ENCODE results near the gene SAMD9L.
"Not testable (repeated sequence)": the region's sequence is repeated elsewhere in the genome, so short reads cannot be mapped to it uniquely, and the experiment has no call there.

Gene SAMD9L

DNA sequence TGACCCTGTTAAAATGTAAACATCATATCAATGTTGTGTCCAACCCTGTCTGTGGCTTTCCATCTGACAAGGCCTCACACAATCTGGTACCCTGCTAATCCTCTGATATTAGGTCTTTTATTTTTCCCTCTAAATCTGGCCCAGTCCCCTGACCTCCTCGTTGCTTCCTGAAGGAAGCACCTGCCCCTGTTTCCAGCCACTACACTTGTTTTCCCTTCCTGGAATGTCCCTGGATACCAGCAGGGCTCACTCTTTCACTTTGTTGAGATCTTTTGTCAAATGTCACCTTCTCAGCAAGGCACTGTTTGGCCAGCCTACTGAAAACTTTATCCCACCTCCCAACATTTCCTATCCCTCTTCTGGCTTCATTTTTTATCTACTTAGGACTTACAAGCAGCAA lies 2.1 kb downstream of the SAMD9L start:
- DNase-seq (ENCODE audit: low spot score), result no peak

GRCh38 chr7:93145354-93145753 lies 2.8 kb downstream of the SAMD9L start:
- DNase-seq (ENCODE audit: low spot score), result no peak

DNA sequence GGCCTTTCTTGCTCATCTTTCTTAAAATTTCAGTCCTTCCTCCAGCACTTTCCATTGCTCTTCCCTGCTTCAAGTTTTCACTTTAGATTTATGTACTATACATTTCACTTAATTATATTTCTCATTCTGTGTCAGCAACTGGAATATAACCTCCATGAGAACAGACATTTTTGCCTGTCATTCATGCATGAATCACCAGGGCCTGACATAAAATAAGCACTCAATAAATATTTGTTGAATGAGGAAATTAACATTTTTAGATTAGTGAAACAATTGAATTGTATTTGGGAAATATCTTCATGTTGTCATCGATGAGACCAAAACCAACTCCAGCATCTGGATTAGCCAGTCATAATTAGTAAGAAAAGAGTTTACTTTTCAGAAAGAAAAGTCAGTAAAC lies 6.1 kb downstream of the SAMD9L start:
- no peak for DNase-seq (ENCODE audit: low spot score)

GRCh38 chr7:93140582-93141191 lies 7.5 kb downstream of the SAMD9L start:
- DNase-seq (ENCODE audit: low spot score), result no peak

DNA sequence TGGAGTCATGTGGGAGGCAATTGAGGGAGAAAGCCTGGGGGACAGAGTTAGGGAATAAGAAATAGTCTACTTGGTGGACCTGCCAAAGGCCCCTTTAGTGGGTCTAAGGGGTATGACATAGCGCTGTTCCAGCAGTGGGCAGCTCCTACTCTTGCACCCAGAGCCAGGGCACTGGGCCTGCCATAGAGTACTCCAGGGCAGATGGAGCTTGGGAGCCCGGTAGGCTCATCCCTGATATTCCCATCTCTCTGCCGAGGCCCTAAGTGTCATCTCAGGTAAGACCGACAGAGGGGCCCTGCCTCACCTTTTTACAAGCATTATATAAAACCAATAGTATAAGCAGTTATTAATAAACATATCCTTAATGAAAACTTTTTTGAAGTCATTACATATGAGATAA lies 9.6 kb downstream of the SAMD9L start:
- DNase-seq (ENCODE audit: low spot score), result no peak

- no peak for DNase-seq (ENCODE audit: low spot score)
Measured at GRCh38 chr7:93133005-93133404, 15.2 kb downstream of the SAMD9L start.

DNA sequence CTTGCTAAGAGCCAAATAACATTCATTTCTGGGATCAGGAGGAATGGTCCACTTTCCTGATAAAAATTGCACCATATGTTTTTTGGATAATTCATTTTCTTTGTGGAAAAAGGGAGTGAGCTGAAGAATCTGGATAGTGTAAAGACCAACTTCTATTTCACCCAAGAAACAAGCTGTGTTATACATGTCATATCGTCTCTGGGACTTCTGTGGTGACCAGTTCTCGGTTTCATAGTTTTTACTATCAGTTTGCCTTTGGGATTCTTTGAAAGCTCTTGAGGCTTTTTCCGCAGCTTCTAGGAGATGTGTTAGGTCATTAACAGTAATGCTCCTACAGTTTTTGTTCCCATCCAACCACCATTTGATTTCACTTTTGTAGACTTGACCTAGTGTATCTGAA lies 16.0 kb downstream of the SAMD9L start:
- DNase-seq (ENCODE audit: low spot score), result no peak

GRCh38 chr7:93126954-93127353 lies 21.2 kb downstream of the SAMD9L start:
- not testable (repeated sequence) for DNase-seq (ENCODE audit: low spot score)

GRCh38 chr7:93123532-93123931 lies 24.7 kb downstream of the SAMD9L start:
- not testable (repeated sequence) for DNase-seq (ENCODE audit: low spot score)

DNA sequence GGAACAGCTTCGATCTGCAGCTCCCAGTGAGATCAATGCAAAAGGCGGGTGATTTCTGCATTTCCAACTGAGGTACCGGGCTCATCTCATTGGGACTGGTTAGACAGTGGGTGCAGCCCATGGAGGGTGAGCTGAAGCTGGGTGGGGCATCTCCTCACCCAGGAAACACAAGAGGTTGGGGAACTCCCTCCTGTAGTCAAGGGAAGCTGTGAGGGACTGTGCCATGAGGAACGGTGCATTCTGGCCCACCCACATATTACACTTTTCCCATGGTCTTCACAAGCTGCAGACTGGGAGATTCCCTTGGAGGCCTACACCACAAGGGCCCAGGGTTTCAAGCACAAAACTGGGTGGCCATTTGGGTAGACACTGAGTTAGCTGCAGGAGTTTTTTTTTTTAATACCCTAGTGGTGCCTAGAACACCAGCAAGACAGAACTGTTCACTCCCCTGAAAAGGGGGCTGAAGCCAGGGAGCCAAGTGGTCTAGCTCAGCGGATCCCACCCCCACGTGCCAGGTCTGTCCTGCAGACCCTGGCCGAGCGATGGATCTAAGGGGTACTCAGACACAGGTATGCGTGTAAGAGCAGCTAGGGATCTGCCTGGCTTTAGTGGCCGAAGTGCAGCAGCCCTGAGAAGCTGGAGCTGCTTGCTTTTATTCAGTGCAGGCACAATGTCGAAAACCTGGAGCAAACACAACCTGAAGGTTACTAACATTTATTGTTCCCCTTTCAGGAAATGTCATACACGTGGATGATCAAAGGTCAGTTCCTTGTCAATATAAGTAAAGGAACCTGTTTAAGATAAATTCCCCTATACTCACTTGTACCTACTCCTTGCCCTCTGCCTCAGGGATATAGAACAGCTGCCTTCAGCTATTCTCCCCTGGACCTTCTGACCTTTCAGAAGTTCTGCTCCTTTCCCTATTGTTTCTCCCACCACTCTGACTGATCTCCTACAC lies 27.3 kb downstream of the SAMD9L start:
- DNase-seq (ENCODE audit: low spot score), result no peak

- DNase-seq (ENCODE audit: low spot score), result no peak
Measured at GRCh38 chr7:93119191-93119905, 28.8 kb downstream of the SAMD9L start.

GRCh38 chr7:93117852-93118530 lies 30.2 kb downstream of the SAMD9L start, which contains the start of gene SAMD9:
Gene SAMD9 (minus strand): TSS chr7:93117979. CDS start chr7:93106097, 11,882 bp downstream.
- DNase-seq (ENCODE audit: low spot score), result no peak

- no peak for DNase-seq (ENCODE audit: low spot score)
Measured at GRCh38 chr7:93117327-93117726, 30.9 kb downstream of the SAMD9L start.

DNA sequence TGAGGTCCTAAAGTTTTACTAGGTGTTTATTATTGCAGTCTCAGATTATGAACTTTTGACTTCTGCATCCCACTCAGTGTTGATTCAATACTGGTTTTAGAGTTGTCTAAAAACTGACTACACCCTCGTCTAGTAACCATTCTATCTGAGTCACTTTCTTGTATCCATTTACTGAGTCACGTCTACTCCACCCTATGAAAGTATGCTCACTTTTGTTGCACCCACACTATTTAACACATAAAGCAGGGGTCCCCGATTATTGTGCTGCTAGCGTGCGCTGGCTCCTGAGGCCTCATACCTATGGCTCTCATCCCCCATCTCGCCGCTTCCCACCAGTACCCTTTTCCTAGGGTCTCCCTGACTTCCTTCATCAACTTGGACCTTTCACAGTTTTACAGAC lies 32.4 kb downstream of the SAMD9L start:
- no peak for DNase-seq (ENCODE audit: low spot score)

DNA sequence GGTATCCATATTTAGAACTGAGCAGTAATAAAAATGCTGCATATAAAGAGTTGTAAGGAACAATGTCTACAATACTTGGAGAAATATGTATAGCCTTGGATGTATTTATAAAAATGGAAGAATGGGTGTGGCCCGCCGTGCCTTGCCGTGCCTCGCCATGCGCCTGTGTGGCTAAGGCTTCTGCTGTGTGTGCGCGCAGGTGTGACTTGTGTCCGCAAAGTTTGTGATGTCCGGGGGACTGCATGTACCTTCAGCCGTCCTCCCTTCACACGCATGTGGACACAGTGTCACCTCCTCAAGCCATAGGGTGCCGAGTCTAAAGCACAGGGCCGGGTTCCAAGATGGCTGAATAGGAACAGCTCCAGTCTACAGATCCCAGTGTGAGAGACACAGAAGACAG lies 40.2 kb downstream of the SAMD9L start:
- DNase-seq (ENCODE audit: low spot score), result no peak

DNA sequence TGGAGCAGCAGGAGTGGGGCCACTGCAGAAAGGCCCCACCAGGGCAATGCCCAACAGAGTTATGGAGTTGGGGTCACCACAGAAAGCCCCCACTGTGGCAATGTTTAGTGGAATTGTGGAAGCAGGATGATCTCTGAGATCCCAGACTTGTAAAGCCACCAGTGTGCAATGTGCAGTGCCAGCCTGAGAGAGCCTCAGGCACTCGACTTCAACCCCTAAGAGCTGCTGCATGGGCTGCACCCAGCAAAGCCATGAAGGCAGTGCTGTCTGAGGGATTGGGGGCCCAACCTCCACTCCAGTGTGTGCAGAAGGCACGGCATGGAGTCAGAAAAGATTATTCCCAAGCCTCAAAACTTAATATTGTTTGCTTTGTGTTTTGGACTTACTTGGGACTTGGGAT lies 50.8 kb downstream of the SAMD9L start:
- no peak for DNase-seq (ENCODE audit: low spot score)

GRCh38 chr7:93092757-93093370 lies 55.3 kb downstream of the SAMD9L start:
- no peak for DNase-seq (ENCODE audit: low spot score)
